H1 (cell line): ENCODE measurements around the gene S100A4. TPM values are rescaled to one million over a fixed set of nuclear protein-coding genes. Genes with fewer than 3 reads are reported as not detected.

Experiments
- BACH1 ChIP-seq: IDR thresholded peaks from 2 replicates; pipeline ENCODE4 v1.6.1; 2012; ENCODE audit warnings: low read length, improper control_type of control experiment
- NANOG ChIP-seq: IDR thresholded peaks from 2 replicates; pipeline ENCODE4 v1.6.1; 2011; ENCODE audit warnings: low read length, low read depth, mild to moderate bottlenecking, inconsistent platforms; ENCODE audit not compliant: insufficient read depth, poor library complexity, severe bottlenecking
- SAP30 ChIP-seq: fragments of 300-600 bp; sonication (generic); IDR thresholded peaks from 2 replicates; pipeline ENCODE4 v1.7.1; 2012; ENCODE audit warnings: low read length, moderate library complexity, mild to moderate bottlenecking, inconsistent platforms; ENCODE audit not compliant: insufficient read depth, insufficient replicate concordance
- SIRT6 ChIP-seq: IDR thresholded peaks from one replicate; pipeline ENCODE4 v1.7.1; 2012; ENCODE audit warnings: low read length, inconsistent platforms
- SP2 ChIP-seq: IDR thresholded peaks from 2 replicates; pipeline ENCODE4 v1.6.1; 2012; ENCODE audit warnings: mild to moderate bottlenecking, low read length, inconsistent platforms
- polyA plus RNA-seq, 7 experiments: library from polyadenylated mRNA; depleted of rRNA in 3 of 7; stranded (reverse) in 5 of 7; unstranded in 2 of 7; fragments of >200 nt in 5 of 7; fragments of 200-250 nt in 2 of 7; gene quantifications; 1 replicate in 5 of 7; 2 replicates in 1 of 7; 4 replicates in 1 of 7; pipeline versions ENCODE4 v1.2.1 to v1.2.3, GENCODE V29; 2011 to 2013; ENCODE audit warnings: missing spikeins in 2 of 7, mixed read lengths in 2 of 7
- total RNA-seq: library from RNA; stranded (reverse); fragmentation: NEBNext Ultra II Directional; extraction: Animal tissue kit (Norgen Biotek cat#: 25700); gene quantifications from 2 replicates; pipeline ENCODE4 v1.2.1, GENCODE V29; 2021

Gene S100A4
- total and polyA plus RNA-seq, 2 of the 8 experiments (the other 6 are each of a cell fraction or from before 2014, with no cell fraction given): 36.3 to 85.4 TPM

GRCh38 chr1:153578936-153579335 lies 33.3 kb upstream of the S100A4 start (continued):
- TF ChIP-seq SIRT6: no peak
- no peak for TF ChIP-seq BACH1
- TF ChIP-seq NANOG: no peak
- TF ChIP-seq SP2: no peak
- no peak for TF ChIP-seq SAP30
